HG02623 (cell line): ENCODE measurements around the gene AKAP11.

Source experiments
- ATAC-seq: cut with Tn5 transposase; IDR thresholded peaks from one replicate; pipeline ENCODE4 v1.9.1; 2021; ENCODE audit warnings: moderate library complexity; ENCODE audit not compliant: unreplicated experiment

The AKAP11 gene

DNA sequence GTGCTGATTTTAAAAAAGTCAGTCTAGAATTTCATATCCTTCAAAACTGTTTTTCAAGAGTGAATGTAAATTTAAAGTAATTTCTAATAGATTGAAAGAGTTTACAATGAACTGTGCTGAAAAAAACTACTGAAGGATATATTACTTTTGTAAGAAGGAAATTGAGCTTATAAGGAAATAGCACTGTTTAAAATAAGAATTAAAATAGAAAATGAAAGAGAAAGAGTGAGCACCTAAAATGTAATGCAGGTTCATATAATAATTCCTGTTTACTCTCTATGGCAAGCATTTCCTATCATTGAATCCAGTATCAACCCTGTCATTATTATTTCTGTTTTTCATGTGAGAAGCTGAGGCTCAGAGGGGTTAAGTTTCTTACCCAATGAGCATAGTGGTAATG lies 57.3 kb downstream of the AKAP11 start:
- no peak for ATAC-seq

- no peak for ATAC-seq
Observed at GRCh38 chr13:42331009-42331408, 59.1 kb downstream of the AKAP11 start.

- ATAC-seq, result no peak
Observed at GRCh38 chr13:42333613-42334328, 61.8 kb downstream of the AKAP11 start.

- no peak for ATAC-seq
Observed at GRCh38 chr13:42334329-42334706, 62.4 kb downstream of the AKAP11 start.

DNA sequence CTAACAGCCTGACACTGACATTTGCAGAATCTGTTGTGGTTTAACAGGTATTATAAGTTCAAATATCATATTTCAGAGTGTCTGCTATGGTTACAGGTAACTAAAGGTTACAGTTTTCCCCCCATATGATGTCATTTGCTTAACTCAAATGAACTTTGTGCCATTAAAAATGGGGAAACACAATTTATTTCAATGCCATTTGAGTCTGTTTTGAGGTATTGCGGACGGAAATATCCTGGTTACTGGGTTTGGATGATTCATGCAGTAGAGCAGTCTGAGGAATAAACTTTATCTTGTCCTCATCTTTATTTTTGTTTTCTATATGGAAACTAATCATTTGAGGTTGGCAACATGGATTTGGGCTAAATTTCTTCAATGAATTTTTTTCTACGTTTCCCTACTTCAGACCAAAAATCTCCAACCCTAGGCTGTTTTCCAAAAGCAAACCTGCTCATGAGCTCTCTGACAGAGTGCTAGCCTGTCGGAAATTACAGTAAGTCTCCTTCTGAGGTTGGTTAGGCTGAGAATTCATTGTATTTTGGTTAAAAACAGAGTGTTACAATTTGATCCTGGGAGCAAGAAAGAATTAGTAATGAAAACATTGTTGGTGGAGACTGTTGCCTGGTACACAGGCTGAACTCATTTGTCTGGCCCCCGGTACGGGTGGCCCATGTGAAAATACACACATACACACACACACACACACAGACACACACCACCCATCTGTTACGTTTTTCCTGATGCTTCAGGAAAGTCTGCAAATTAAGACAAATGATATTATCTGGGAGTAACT lies 66.1 kb downstream of the AKAP11 start:
- no peak for ATAC-seq

GRCh38 chr13:42345367-42345766 lies 73.4 kb downstream of the AKAP11 start:
- ATAC-seq, result no peak

- no peak for ATAC-seq
Observed at GRCh38 chr13:42348576-42348975, 76.6 kb downstream of the AKAP11 start.

DNA sequence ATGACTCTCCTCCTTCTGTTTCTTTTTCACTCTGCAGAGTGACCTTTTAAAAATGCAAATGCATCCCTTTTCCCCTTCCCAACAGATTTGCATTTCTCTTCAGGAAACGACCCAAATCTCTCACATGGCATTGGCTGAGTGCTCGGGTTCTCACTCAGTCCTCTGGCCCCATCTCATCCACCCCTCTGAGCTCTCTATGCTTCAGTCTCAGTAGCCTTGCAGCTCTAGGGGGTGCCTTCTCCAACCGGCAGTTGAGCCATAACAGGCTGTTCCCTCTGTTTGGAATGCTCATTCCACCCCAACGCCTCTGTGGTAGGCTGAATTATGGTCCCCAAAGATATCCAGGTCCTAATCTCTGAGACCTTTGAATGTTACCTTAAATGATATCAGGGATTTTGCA lies 78.2 kb downstream of the AKAP11 start:
- ATAC-seq, result no peak

DNA sequence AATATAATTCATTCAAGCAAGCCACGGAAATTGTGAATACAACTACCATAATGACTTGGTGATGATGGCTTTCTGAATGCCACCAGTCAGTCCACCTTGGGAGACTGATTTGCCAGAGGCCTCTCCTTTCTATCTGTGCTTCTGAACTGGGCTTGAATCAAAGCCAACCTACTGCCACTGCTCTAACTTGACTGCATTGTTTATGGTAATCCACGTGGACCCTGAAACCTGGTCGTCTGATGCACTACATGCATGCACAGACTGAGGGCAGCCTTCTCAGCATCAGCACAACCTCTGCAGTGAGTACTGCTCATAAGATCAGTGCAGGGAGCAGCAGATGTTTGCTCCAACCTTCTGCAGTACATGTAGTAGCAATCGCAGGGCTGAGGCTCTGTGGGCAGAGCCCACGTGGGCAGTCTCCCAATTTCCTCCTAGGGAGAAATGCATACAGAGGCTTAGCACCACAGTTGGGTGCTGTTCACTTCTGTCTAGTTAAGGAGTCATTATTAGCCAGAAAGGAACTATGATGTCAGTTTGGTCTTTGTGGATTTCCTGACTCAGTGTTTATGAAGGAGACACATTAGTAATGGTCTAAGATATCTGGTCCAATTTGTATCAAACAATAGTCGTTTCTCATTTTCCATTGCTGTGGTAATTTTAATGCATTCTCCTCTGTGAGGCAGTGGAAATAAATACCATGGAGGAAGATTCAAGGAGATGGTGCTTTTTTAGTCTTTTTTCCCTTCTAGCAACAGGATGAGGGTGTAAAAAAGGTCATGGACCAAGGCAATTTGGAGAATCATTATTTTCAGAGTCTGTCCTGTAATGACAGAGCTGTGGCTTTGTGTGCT lies 82.5 kb downstream of the AKAP11 start:
- peak; percentile 64 for ATAC-seq

DNA sequence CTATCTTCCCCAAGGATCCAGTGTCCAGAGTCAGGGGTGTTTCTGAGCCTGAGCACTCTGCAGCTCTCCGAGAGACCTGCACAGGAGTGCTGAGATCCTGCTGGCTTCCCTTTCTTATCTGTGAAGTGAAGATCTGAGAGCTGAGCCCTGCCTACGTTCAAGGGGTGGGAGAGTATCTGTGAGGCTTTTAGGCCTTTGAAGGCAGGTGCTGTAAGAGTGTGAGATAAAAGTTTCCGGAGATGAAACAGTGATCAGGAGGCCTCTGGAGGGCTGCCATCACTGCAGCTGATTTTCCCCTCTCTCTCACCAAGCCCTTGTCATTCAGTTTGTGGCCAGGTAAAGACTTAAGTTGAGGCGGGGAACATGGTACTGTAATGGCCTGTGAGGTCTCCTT lies 83.1 kb downstream of the AKAP11 start:
- no peak for ATAC-seq

DNA sequence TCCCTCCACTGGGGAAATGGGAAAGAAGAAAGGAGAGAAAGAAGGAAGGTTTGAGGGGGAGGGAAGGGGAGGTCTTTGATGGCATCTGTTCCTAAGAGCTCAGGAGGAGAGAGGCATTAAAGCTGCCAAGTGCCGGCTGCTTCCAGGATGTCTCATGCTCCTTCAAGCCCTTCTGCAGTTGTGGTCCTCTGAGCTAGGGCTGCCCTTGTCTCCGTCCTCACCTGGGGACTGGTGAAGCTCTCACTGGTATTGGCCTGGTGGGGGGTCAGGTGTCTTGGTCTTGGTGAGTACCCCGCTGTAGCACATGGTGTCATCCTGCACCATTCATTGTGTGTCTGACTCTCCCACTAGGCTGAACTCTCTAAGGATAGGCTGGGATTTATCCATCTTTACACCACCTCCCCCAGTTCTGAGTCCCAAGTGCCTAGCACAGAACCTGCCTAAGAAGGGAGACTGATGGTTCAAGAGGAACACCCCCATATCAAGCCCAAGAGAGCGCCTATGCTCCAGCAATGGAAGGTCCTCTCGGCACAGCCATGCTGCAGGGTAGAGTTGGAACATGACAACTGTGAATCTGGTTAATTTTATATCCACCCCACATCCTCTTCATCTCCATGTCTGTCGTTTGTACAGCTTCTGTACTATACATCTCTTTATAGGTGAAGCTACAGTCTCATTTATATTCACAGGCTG lies 83.7 kb downstream of the AKAP11 start:
- no peak for ATAC-seq

DNA sequence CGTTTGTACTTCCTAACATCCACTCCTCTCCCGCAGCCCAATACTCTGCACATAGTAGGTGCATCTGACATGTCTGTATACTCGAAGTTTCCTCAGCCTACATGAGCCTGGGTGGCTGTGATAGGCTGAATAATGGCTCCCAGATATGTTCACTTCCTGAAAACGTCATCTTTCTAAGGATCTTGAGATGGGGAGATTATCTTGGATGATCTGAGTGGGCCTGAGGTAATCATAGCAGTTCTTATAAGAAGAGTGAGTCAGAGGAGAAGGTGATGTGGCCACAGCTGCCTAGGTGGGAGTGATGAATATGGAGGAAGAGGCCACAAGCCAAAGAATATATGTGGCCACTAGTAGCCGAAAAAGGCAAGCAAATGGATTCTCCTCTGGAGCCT lies 84.2 kb downstream of the AKAP11 start:
- no peak for ATAC-seq

DNA sequence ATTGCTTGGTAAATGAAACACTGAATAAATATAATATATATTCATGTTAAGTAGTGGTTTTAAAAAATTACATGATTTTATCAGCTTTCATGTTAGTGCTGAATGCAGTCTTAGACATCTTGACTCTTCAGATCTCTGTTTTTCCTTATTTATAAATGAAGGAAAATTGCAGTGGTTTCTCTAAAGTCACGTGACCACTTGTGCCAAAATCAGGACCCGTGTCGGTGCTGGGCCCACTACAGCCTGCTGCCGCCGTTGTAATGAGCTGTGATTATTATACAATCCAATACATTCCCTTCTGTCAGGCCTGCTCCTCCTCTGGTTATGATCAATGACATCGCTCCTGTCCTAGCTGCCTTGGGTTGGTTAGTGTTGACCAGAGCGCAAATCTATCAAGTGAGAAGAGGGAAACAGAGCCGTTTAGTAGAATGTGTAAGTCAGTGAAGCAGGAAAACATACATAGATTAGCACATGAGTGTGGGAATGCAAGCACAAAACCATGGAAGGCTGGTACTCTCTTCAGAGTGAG lies 88.2 kb downstream of the AKAP11 start:
- ATAC-seq, result no peak

GRCh38 chr13:42361701-42362100 lies 89.7 kb downstream of the AKAP11 start:
- ATAC-seq, result no peak

DNA sequence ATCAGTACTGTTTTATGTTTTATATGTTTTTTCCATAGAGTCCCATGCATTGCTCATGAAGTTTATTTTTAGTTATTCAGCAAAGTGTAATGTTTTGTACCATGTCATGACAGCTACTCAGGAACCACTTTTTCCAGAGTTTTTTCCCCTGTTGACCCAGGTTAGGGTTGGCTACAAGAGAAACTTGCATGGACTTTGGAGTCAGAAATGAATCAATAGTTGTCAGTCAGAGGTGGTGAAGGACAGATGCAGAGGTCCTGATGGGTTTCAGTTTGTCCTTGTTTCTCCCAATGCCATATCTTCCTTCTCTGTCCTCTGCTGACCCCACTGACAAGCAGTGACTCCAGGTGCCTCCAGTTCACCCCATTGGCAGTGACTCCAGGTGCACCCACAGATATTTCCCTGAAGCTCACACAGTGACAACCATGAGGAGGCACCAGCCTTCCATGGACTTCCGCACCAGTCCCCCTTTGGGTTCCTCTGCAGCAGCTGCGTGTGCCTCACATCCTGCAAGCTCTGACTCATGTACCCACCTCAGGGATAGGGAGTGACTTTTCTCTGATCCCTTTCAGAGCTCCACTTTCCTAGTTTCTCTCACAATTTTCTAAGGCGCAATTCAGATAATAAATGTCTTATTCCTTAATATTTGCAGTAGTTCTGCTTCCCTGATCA lies 92.1 kb downstream of the AKAP11 start:
- no peak for ATAC-seq

GRCh38 chr13:42364613-42365000 lies 92.7 kb downstream of the AKAP11 start:
- no peak for ATAC-seq

DNA sequence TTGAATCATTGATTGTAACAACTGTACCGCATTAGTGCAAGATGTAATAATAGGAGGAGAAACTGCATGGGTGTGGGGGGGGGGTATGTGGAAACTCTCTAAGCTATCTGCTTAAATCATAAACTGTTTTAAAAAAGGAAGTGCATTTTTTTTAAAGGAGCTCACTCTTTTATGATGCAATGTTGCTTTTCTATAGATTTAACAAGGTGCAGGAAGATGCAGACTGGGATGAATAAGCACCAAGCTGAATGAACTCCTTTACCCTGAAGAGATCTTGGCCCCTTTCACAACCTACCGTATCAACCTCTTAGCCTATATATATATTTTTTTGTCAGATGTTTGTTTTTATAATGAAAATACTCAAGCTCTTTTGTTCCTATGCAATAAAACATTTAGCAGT lies 95.9 kb downstream of the AKAP11 start:
- ATAC-seq, result no peak

- no peak for ATAC-seq
Observed at GRCh38 chr13:42369071-42369797, 97.3 kb downstream of the AKAP11 start.

GRCh38 chr13:42370229-42370628 lies 98.3 kb downstream of the AKAP11 start:
- ATAC-seq, result no peak
